Fibroblast of peridontal ligament (primary cell): ENCODE data around the gene SLC44A1.
A peak's percentile ranks its signal among the peaks of the same experiment; 100 is the strongest.

Source experiments
- DNase-seq: peaks from one replicate; pipeline ENCODE4 v3.0.0-alpha.2; 2010; ENCODE audit errors: extremely low read depth

SLC44A1 gene

DNA sequence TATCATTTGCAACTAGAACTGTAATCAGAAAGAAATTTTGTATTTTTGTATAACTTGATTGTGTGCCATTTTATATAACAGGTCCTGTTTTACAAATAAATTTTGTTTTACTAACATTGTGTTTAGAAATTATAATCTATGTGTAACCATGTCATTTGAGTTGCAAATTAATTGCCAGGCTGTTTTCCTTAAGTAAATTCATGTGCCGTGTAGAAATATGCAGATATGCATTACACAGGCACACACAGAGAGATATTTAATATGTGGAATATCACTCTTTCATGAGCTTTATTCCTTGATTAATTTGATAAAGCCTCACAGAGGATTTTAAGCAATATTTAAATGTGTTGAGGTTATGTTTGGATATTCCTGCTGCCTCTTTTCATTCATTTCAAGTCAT, 146.8 kb downstream of the SLC44A1 start:
- no peak for DNase-seq

DNA sequence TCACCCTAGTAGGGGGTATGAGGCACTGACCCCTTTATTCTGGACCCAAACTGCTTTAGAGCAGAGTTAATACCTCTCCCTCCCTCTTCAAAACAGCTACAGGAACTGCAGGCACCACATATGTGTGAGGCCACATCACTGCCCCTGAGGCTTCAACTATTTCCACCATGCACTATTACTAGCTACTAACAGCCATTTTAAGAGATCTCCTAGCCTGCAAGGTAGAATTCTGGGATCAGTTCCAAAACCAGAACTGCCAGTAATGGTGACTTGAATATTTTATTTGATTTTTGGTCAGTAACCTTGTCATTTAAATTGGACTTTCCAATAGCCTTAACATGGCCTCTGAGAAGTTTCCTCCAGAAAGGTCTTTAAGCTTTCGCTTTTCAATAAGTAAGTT, 148.1 kb downstream of the SLC44A1 start:
- DNase-seq = no peak

DNA sequence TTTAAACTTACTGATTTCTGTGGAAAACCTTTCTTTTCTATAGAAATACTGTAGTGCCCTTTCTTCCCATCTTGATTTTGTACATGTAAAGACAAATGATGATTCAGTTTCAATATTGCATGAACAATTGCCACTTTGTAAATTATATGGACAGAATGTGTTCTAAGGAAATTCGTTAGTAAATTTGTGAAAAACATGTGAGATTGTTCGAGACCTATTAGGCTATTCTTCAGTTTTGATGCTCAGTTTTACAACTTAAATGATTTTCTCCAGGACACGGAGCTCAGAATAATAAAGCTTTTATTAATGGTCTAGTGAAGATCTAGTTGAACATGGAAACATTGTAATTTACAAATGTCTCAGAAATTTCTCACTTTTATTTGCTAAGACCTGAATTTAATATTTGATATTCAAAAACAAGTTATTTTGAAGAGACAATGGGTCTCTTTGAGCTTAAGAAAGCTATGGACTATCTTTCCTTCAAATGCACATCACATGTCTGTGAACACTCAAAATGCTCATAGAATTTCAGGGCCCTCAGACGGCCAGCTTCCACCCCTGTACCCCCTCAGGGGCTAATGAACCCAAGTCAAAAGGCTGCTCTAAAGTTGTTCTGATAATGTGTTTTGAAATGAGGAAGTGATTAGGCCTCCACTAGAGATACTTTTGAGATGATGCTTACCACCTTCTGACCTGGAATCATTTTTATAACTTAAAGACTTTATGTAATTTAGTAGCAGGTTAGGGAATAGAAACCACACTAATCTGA, 149.3 kb downstream of the SLC44A1 start:
- DNase-seq = no peak

DNA sequence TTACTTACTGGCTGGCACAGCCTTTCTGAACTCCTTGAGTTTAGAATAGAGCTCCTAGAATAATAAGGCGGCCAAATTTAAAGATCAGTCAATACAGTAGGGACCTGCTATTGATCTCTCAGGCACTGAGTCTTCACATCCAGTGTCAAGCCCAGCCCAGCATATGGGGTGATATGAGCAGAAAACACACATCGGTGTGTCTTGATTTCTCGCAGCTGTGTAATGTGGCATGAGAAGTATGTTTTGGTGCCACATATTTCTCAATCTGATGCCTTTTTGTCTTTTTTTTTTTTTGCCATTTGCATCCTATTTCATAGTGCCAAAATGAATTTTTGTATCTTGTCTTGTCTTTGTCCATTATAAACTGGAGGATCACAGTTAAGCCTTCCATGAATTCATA, 152.0 kb downstream of the SLC44A1 start:
- no peak for DNase-seq

DNA sequence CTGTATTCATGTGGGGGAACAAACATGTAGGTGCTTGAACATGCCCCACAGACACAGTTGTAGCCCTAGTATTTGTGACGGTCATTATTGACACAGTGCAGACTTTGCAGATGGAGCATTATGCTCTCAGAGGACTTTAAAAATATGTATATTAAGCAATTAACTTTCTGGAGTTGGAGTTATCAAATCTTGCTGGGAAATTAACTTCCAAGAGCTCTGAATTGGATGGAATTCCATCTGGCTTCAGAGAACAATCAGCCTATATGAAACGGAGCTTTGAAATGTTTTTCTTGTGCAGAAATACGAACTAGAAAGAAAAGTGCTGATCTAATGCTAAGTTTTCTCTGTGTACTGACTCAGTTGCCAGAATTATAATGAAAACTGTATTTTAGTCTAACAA, 152.4 kb downstream of the SLC44A1 start:
- no peak for DNase-seq

DNA sequence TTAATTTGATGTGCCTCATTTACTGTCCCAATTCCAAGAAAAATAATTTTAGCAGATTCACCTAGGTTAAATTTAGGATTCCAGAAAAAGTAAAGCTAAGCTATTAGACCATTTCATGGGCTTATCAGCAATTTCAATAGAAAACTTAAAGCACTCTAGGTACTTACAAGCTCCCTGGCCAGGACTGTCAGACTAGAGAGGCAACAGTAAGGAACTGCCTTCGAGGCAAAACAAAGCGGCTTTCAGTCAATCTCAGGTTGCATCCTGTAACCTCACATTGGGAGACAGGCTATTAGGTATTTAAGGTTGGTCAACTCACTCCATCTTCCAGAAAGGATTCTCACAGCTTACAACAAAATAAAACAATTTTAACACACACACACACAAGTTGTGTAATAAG, 154.7 kb downstream of the SLC44A1 start:
- DNase-seq = no peak

DNA sequence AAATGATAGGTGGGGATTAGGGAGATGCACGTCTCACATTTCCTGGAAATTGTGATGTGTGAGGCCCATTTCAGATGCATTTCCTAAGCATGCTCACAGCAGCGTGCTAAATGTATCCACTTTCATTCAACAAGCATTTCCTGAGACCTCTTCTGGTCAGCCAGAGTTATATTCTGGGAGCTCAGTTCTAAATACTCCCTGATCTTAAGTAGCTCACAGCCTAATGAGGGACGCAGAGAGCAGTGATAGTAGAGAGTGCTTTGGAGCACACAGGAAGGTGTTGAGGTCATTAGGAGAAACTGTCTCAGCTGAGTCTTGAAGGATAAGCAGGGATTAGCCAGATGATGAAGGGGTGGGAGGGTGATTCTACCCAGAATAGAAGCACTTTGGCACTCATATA, 157.2 kb downstream of the SLC44A1 start:
- DNase-seq = peak; percentile 63

DNA sequence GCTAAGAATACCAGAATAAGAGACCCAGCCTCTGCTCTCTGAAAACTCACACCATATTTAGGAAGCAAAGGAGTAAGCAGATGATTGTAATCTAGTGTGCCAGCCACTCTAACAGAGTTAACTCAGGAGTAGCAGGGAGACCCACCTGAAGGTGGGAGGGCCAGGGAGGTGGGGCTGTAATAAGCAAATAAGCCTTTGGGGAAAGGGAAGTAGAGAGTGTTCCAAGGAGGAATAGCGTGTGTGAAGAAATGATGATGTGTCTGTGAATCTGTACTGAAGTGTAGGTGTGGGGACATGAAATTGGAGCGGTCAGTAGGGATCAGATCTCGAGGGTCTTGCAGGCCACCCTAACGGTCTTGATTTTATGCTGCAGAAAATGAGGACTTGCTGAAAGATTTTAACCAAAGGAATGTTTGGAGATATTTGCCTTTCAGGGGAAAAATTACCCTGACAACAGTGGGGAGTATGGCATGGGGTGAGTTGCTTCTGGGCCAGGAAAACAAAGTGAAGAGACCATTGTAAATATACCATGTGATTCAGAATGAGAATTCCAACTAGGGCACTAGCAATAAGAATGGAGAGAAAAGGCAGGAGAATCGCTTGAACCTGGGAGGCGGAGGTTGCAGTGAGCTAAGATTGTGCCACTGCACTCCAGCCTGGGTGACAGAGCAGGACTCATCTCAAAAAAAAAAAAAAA, 159.2 kb downstream of the SLC44A1 start:
- DNase-seq = no peak

DNA sequence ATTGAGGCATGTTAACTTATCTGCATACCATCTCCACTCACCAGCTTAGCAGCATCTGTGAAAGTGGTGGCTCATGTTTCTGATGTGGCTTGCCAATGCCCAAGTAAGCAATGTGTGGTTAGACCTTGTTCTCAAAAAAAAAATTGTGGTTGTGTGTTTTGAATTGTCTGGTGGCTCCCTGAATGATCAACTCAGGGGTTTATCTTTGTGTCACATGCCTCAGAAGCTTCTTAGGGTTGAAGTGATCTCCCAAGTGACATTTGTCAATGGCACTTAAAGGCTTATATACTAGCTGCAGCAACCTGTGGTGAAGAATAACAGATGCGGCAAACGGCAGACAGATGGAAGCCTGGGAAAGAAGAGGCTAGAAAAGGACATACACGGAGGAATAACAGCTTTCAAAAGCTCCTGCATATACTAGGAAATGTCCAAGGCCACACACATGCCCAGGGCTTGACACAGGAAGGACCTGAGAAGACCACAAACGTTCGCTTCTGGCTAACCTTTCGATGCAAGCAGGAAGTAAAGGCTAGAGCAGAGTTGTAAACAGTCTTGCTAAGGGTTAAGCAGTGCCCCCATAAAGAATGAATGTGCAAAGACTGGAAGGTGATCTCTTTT, 161.2 kb downstream of the SLC44A1 start:
- peak; percentile 50 for DNase-seq

DNA sequence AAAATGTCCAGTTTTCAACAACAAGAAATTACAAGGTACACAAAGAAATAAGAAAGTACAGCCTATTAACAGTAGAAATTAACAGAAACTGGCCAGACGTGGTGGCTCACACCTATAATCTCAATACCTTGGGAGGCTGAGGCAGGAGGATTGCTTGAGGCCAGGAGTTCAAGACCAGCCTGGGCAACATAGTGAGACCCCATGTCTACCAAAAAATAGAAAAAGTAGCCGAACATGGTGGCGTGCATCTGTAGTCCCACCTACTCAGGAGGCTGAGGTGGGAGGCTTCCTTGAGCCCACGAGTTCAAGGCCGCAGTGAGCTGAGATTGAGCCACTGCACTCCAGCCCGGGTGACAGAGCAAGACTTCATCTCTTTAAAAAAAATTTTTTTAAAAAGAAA, 161.9 kb downstream of the SLC44A1 start:
- DNase-seq = no peak

DNA sequence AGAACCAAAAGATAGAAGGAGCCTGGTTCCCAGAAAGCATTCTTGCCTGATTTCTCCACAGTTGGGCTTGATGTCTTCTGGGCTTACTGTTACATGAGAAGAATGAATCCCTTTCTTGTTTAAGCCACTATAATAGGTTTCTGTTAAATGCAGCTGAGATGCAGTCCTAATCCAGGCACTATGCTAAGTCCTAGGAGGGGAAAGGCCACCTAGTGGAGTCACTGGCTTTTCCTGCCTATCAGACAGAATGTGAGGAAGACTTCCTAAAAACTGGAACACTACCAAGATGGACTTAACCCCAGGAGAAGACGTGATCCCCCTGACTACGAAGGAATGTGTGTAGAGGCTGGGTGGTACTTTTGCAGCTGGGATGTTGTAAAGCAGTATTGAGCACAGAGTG, 169.1 kb downstream of the SLC44A1 start:
- peak; percentile 69 for DNase-seq

DNA sequence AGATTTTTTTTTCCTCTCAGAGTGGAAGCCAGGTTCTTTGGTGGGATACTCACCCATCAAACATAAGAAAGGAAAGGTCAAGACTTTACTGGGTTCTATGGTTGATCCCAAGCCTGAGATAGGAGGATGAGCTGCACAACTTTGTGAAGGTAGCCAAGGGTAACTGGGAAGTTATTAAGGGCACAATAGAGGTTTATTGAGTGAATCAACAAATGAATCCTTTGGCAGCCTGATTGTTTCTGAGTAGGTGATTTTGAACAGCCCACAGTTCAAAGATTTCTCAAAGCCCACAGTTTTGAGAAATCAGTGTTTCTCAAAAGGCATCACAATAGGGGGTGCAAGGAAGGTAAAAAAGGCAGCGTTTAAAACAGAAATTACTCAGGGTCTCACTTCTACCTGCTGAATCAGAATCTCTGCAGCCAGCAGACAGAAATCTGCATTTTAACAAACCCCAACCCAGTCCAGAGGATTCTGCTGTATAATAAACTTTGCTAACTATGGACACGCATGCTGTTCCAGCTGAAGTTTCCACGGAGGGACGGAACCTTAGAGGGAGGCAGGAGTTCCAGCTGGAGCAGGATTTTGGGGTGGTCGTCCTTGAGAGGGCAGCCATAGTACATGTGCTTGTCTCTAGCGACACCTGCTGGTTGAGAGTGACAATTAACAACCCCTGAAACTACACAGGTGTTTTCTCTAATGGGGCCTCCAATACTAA, 170.7 kb downstream of the SLC44A1 start:
- peak; percentile 62 for DNase-seq

DNA sequence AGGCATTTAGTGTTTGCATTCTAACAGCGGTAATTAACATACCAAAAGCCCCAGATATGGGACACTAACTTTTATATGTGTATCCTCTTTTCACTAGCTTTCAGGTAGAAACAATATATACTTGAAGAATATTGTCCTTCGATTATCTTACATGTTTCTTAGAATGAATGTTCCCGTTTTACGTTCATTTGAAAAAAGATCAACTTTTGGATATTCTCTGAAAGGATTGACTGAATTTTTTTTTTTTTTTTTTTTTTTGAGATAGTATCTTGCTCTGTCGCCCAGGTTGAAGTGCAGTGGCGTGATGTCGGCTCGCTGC, 171.2 kb downstream of the SLC44A1 start:
- no peak for DNase-seq

DNA sequence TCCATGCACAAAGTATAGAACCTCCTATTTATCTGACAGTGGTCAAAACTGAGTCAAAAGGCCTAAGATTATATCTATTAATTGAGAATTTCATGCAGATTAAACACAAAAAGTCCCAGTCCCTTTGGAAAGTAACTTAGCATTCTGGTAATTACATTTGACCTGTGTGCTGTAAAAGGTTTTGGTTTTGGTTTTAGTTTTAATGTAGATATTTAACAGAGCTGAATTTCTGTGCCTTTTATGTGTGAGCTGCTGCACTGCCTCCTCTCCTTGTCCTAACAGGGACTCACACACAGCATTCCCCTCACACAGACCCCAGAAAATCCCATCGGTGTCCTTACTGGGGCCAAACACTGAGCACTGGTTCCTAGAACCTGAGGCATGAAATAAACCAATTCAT, 172.4 kb downstream of the SLC44A1 start:
- no peak for DNase-seq

DNA sequence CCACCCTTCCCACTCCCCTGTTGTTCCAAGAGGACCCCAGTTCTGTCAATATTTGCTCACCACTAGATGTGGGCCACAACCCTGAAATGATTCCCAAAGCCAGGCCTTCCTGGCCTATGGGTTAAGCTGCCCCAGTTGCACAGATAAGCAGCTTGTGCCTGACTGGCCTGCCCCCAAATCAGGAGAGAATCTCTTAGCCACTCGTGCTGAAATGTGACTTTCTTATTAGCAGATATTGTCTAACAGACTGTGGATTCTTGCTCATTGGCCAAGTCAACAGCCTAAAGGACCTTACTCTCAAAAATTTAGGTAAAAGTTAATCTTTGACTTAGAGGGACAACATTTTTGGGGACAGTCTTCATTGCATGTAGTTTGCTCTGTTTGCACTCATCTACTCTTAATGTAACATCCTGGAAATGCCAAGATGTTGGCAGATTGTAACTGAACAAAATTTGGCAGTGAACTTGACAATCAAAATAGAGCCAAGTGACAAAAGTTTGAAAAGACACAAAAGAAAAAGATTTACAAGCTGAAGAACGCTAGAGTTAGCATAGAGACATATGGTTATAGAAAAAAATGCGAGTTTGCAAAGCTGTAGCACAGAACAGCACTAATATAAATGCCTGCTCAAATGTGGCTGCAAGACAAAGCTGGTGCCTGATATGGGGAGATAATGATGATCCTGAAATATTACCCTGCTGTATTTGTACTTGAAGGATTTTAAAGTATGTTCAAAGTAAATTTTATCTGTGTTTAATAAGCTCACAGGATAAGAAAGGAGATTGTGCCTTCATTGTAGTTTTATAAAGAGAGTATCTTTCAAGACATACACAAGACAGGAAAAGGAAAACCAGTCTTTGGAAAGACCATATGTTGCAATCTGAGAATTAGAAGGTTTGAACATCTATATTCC, 174.4 kb downstream of the SLC44A1 start:
- DNase-seq = no peak

DNA sequence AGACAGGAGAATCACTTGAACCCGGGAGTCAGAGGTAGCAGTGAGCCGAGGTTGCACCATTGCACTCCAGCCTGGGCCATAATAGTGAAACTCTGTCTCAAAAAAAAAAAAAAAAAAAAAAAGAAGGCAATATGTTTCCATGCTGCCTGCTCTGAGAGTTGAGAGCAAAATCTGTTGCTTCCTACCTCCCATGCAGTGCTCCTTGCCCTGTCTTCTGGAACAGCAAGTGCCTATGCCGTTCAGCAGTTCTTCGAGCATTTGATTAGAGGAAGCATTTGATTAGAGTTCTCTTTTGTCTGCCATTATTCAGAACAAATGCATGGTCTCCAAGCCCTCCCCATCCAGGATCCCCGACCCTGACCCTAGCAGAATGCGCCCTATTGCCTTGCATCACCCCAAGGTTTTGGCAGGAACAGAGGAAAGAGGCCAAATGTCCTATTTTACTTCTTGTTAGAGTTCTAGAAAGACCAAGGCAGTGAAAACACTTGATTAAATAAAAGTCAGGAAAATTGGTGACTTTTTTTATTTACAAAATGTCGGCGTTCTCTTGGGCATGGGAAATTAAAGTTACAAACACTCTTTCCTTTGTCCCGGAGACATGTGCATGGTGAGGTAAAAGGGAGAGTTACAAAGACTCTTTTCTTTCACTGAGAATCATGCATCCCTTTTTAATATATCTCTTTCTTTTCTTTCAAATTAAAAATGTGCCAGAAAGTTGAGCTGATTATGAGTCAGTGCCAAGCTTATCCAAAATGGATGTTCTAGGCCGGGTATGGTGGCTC, 175.6 kb downstream of the SLC44A1 start:
- no peak for DNase-seq

DNA sequence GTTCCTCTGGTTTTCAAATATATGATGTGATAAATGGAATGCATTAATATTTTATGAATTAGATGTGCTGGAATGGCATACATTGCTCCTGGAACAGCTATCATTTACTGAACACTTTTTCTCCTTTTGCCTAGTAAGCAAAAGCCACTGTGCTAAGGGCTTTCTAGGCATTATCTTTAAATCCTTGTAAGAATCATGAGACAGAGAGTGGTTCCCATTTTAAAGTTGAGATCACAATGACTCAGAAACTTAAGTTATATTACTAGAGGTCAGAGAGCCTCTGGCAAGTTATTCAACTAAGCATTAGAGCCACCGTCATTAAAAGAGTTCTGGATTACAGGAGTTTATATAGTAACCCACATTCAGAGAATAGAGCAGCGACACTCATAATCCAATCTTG, 176.7 kb downstream of the SLC44A1 start:
- DNase-seq = no peak

DNA sequence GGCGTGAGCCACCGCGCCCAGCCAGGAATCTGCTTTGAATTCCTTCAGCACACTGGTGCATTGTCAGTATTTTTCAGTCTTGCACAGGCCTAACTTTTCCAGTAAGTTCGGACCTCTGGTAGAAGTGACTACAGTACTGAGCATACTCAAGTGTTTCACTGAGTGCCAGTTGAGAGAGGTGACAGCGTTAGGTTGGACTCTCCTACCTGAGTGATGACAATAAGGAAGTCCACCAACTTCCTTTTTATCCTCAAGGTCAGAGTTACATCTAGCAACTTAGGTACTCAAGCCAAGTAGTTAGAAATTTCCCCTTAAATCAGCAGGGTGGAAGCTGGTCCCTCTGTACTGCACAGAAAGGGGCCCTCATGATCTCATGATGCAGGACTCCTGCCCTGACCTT, 177.4 kb downstream of the SLC44A1 start:
- DNase-seq = no peak

DNA sequence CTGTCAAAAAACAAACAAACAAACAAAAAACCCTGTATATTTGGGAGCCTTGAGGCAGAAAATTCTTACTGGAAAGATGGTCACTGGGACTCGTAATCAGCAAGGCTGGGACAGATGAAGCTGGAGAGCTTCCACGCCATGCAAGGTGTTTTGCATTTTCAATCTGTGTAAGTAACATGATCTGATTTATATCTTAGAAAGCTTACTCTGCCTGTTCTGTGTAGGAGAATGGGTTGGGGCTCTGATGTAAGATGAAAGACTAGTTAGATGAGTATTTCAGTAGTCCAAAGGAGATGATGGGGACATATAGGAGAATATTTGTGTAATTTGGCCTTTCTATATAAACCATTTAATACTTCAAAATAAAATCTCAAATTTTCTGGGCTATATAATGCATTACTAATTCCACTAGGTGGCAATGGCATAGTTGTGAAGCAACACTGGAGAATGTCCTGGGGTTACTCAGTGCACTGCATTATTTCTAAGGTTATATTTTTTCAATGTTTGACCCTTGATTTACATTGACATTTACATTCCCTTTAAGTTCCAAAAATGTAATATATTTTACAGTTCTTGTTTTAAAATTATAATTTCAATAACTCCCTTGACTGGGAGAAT, 181.5 kb downstream of the SLC44A1 start:
- DNase-seq = peak; percentile 57

DNA sequence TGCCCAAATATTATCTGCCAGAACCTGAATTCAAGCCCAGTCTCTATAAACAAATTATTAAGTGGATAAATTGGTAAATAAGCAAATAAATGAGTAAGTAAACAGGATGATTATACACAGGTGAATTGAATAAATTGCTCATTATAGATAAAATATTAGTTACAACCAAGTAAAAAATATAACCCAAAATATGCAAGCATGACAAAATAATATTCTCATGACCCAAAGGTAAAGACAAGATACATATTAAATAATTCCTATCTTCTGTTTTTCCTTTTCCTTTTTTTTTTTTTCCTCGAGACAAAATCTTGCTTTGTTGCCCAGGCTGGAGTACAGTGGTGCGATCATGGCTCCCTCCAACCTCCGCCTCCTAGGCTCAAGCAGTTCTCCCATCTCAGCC, 182.2 kb downstream of the SLC44A1 start:
- DNase-seq = no peak
